ENCODE measurements around the gene DNAH11.

GRCh38 chr7:21844742-21845141 is 301.9 kb downstream of the DNAH11 start:
- TF ChIP-seq MAZ (IDR thresholded peaks at IDR 0.05; ENCODE audit: borderline replicate concordance, low read depth, low read length) (no peak), CTCF (conservative IDR thresholded peaks at IDR 0.05; ENCODE audit: low read depth, low read length) (no peak), USF2 (IDR thresholded peaks at IDR 0.05; ENCODE audit: low read depth, low read length) (no peak), MAFK (IDR thresholded peaks at IDR 0.05; ENCODE audit: low read depth, low read length) (no peak), CEBPB (IDR thresholded peaks at IDR 0.05; ENCODE audit: low read depth, low read length) (no peak), MXI1 (IDR thresholded peaks at IDR 0.05; ENCODE audit: borderline replicate concordance, low read depth, low read length) (no peak), POLR2A (IDR thresholded peaks at IDR 0.05; ENCODE audit: low read depth, low read length) (no peak), CHD1 (IDR thresholded peaks at IDR 0.05; ENCODE audit: low read depth, low read length) (no peak), RAD21 (IDR thresholded peaks at IDR 0.05; ENCODE audit: low read length) (no peak), SMC3 (IDR thresholded peaks at IDR 0.05; ENCODE audit: low read depth, low read length) (no peak), RCOR1 (IDR thresholded peaks at IDR 0.05; ENCODE audit: insufficient replicate concordance, low read length) (no peak)

All from IMR-90 (cell line).